GM21717 (cell line): ENCODE measurements around the gene UNC13B.
"Not testable (repeated sequence)": the region's sequence is repeated elsewhere in the genome, so short reads cannot be mapped to it uniquely, and the experiment has no call there.

ENCODE experiments used
- ATAC-seq: cut with Tn5 transposase; IDR thresholded peaks from one replicate; pipeline ENCODE4 v1.9.1; 2021; ENCODE audit warnings: mild to moderate bottlenecking, moderate library complexity; ENCODE audit not compliant: unreplicated experiment

UNC13B gene

GRCh38 chr9:35364817-35365585, 203.2 kb downstream of the UNC13B start:
- no peak for ATAC-seq

GRCh38 chr9:35366627-35367026, 204.8 kb downstream of the UNC13B start:
- no peak for ATAC-seq

- no peak for ATAC-seq
Observed at GRCh38 chr9:35367451-35367850, 205.6 kb downstream of the UNC13B start.

- no peak for ATAC-seq
Observed at GRCh38 chr9:35370241-35370640, 208.4 kb downstream of the UNC13B start.

GRCh38 chr9:35374436-35374835, 212.6 kb downstream of the UNC13B start:
- ATAC-seq: no peak

GRCh38 chr9:35374910-35375309, 213.1 kb downstream of the UNC13B start:
- ATAC-seq: no peak

- ATAC-seq: no peak
Observed at GRCh38 chr9:35380039-35380438, 218.2 kb downstream of the UNC13B start.

- ATAC-seq: no peak
Observed at GRCh38 chr9:35380619-35381018, 218.8 kb downstream of the UNC13B start.

GRCh38 chr9:35385042-35385441, 223.2 kb downstream of the UNC13B start:
- ATAC-seq: no peak

GRCh38 chr9:35395076-35395705, 233.4 kb downstream of the UNC13B start:
- ATAC-seq: no peak

- ATAC-seq: no peak
Observed at GRCh38 chr9:35395706-35396101, 233.9 kb downstream of the UNC13B start.

- no peak for ATAC-seq
Observed at GRCh38 chr9:35396560-35397215, 234.9 kb downstream of the UNC13B start.

- ATAC-seq: no peak
Observed at GRCh38 chr9:35397216-35397698, 235.4 kb downstream of the UNC13B start.

- no peak for ATAC-seq
Observed at GRCh38 chr9:35397923-35398322, 236.1 kb downstream of the UNC13B start.

GRCh38 chr9:35398651-35399335, 237.0 kb downstream of the UNC13B start:
- ATAC-seq: no peak

GRCh38 chr9:35404865-35405264, 243.1 kb downstream of the UNC13B start:
- ATAC-seq: no peak

GRCh38 chr9:35406183-35406959, 244.6 kb downstream of the UNC13B start:
- no peak for ATAC-seq

- ATAC-seq: no peak
Observed at GRCh38 chr9:35407846-35408245, 246.0 kb downstream of the UNC13B start.

GRCh38 chr9:35409434-35409833, 247.6 kb downstream of the UNC13B start:
- not testable (repeated sequence) for ATAC-seq

GRCh38 chr9:35414889-35415288, 253.1 kb downstream of the UNC13B start:
- no peak for ATAC-seq
